Measurements from ENCODE around the gene PSENEN. TPM values are rescaled to one million over a fixed set of nuclear protein-coding genes. Genes with fewer than 3 reads are reported as not detected.
A peak's percentile ranks its signal among the peaks of the same experiment; 100 is the strongest.

The PSENEN gene
- total RNA-seq, 1 donor: 11.6 TPM

DNA sequence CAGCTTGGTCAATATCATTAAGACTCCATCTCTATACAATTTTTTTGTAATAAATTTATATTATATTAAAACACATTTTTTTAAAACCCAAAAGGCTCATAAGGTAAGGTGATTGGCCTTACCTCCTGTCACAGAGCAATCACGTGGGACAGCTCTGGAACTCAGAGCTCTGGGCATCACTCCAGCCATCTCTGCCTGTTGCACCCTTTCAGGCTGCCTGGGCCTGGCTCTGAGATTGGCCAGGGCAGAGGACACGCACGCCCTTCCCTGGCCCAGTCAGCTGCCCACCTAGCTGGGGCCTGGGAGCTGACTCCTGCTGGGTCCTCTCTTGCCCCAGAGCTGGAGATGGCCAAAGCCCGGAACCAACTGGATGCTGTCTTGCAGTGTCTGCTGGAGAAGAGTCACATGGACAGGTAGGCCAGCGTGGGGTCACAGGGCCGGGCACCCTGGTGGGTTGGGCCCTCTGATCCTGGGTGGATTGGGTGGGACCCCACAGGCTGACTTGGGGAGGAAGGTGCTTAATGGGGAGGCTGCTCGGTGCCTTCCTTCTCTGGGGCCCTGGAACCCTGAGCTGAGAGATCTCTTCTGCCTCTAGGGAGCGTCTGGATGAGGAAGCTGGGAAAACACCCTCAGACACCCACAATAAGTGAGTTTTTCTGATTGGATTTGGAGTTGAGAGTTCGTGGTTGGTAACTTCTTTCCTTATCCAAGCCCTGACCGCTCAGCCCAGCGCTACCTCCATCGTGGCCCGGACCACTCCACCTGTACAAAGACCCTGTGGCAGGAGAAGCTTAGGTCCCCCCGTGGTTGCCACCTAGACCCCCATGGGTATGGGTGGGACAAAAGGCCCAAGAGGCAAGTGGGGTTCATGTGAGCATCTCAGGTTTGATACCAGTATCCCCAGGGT, 6.6 kb downstream of the PSENEN start:
- H4K20me1 ChIP-seq (ENCODE audit: insufficient read depth, low read length): peaks cover 8% of the 10 kb centered on the region
- H3K36me3 ChIP-seq (ENCODE audit: insufficient read depth, low read length): peaks cover 31% of the 10 kb centered on the region
- H3K9me3 ChIP-seq (ENCODE audit: low read depth, low read length): no peaks in the 10 kb centered on the region
- H3K4me2 ChIP-seq (ENCODE audit: insufficient read depth, low read length): no peak overlapping the region
- no peak for DNase-seq (ENCODE audit: insufficient read length, low spot score, missing footprints)
- no peak overlapping the region for H3K27ac ChIP-seq (ENCODE audit: low read depth, low read length)
- TF ChIP-seq, protein P1, sequence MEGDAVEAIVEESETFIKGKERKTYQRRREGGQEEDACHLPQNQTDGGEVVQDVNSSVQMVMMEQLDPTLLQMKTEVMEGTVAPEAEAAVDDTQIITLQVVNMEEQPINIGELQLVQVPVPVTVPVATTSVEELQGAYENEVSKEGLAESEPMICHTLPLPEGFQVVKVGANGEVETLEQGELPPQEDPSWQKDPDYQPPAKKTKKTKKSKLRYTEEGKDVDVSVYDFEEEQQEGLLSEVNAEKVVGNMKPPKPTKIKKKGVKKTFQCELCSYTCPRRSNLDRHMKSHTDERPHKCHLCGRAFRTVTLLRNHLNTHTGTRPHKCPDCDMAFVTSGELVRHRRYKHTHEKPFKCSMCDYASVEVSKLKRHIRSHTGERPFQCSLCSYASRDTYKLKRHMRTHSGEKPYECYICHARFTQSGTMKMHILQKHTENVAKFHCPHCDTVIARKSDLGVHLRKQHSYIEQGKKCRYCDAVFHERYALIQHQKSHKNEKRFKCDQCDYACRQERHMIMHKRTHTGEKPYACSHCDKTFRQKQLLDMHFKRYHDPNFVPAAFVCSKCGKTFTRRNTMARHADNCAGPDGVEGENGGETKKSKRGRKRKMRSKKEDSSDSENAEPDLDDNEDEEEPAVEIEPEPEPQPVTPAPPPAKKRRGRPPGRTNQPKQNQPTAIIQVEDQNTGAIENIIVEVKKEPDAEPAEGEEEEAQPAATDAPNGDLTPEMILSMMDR (IDR thresholded peaks at IDR 0.05; ENCODE audit: extremely low read depth, low read depth, low read length): no peak
- peaks cover 21% of the 10 kb centered on the region for H3K79me2 ChIP-seq (ENCODE audit: insufficient read depth, low read length)
- no peak overlapping the region for H3K4me3 ChIP-seq (ENCODE audit: insufficient read depth, low read length)
- no peaks in the 10 kb centered on the region for H3K27me3 ChIP-seq (ENCODE audit: insufficient read depth, low read length)
- H2AFZ ChIP-seq (ENCODE audit: low read length): no peak overlapping the region
- H3K4me1 ChIP-seq (ENCODE audit: insufficient read depth, low read length): peaks cover 22% of the 10 kb centered on the region

DNA sequence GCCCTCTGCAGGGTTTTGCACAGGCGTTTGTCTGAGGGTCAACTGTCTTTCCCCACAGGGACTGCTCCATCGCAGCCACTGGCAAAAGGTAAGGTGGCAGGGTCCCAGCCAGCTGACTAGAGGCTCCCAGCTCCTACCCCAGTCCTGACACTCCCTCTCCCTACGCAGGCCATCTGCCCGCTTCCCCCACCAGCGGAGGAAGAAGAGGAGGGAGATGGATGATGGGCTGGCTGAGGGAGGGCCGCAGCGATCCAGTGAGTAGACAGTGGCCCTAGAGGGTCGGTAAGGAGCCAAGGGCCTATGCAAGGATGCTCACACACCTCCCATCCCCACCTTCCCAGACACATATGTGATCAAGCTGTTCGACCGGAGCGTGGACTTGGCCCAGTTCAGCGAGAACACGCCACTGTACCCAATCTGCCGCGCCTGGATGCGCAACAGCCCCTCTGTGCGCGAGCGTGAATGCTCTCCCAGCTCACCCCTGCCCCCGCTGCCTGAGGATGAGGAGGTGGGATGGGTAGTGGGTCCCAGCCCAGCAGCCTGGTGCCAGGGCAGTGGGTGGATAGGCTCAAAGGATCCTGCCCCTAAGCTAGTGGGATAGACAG, 7.4 kb downstream of the PSENEN start:
- Histone ChIP-seq H3K36me3 (ENCODE audit: insufficient read depth, low read length) (peaks cover 26% of the 10 kb centered on the region), H2AFZ (ENCODE audit: low read length) (no peak overlapping the region), H3K4me3 (ENCODE audit: insufficient read depth, low read length) (no peak overlapping the region), H3K27me3 (ENCODE audit: insufficient read depth, low read length) (no peaks in the 10 kb centered on the region), H3K79me2 (ENCODE audit: insufficient read depth, low read length) (peaks cover 21% of the 10 kb centered on the region), H3K9me3 (ENCODE audit: low read depth, low read length) (no peaks in the 10 kb centered on the region), H3K4me1 (ENCODE audit: insufficient read depth, low read length) (peaks cover 26% of the 10 kb centered on the region), H3K4me2 (ENCODE audit: insufficient read depth, low read length) (no peak overlapping the region), H4K20me1 (ENCODE audit: insufficient read depth, low read length) (peaks cover 8% of the 10 kb centered on the region), H3K27ac (ENCODE audit: low read depth, low read length) (no peak overlapping the region)
- TF ChIP-seq, protein P1 (IDR thresholded peaks at IDR 0.05; ENCODE audit: extremely low read depth, low read depth, low read length): no peak
- no peak for DNase-seq (ENCODE audit: insufficient read length, low spot score, missing footprints)

DNA sequence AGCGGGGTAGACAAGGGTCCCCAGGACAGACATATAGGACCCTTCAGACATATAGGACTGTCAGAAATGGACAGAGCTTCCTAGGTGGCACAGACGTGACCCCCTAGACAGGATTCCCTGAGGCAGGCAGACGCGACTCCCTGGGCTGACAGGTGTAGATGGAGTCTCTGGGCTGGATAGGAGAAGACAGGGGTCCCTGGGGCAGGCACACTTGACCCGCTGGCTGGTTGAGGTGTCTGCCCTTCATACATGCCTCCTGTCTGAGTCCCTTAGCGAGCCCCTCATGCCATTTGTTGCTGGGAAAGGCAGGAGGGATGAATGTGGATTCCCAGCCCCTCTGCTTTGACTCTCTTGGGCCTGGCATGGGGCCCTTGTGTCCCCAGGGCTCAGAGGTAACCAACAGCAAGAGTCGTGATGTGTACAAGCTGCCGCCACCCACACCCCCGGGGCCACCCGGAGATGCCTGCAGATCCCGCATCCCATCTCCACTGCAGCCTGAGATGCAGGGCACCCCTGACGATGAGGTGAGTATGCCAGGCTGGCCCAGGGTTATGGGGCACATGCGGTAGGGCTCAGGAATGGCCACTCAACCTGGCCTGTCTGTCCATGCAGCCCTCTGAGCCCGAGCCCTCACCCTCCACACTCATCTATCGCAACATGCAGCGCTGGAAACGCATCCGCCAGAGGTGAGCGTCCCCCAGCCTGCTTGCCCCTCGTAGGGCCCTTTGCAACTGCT, 8.4 kb downstream of the PSENEN start:
- H3K9me3 ChIP-seq (ENCODE audit: low read depth, low read length): no peaks in the 10 kb centered on the region
- H3K4me3 ChIP-seq (ENCODE audit: insufficient read depth, low read length): no peak overlapping the region
- H3K27me3 ChIP-seq (ENCODE audit: insufficient read depth, low read length): no peaks in the 10 kb centered on the region
- H3K36me3 ChIP-seq (ENCODE audit: insufficient read depth, low read length): peaks cover 26% of the 10 kb centered on the region
- TF ChIP-seq, protein P1 (IDR thresholded peaks at IDR 0.05; ENCODE audit: extremely low read depth, low read depth, low read length): no peak
- peaks cover 30% of the 10 kb centered on the region for H3K4me1 ChIP-seq (ENCODE audit: insufficient read depth, low read length)
- no peak overlapping the region for H3K4me2 ChIP-seq (ENCODE audit: insufficient read depth, low read length)
- H4K20me1 ChIP-seq (ENCODE audit: insufficient read depth, low read length): peaks cover 8% of the 10 kb centered on the region
- peak; percentile 65 for DNase-seq (ENCODE audit: insufficient read length, low spot score, missing footprints)
- H3K79me2 ChIP-seq (ENCODE audit: insufficient read depth, low read length): peaks cover 23% of the 10 kb centered on the region
- H2AFZ ChIP-seq (ENCODE audit: low read length): no peak overlapping the region
- no peak overlapping the region for H3K27ac ChIP-seq (ENCODE audit: low read depth, low read length)
